GM21360 (cell line): ENCODE results near the gene CFAP221.

ENCODE experiments used
- ATAC-seq: cut with Tn5 transposase; IDR thresholded peaks from one replicate; pipeline ENCODE4 v1.9.1; 2021; ENCODE audit warnings: mild to moderate bottlenecking, moderate library complexity; ENCODE audit not compliant: unreplicated experiment

CFAP221 gene

GRCh38 chr2:119544075-119544938, at the start of gene CFAP221:
Gene CFAP221, plus strand, starts transcription at chr2:119544449. Its CDS starts 1,683 bp downstream, at chr2:119546132.
- peak; percentile 59 for ATAC-seq

GRCh38 chr2:119495948-119496347, 48.3 kb upstream of the CFAP221 start:
- ATAC-seq: no peak

DNA sequence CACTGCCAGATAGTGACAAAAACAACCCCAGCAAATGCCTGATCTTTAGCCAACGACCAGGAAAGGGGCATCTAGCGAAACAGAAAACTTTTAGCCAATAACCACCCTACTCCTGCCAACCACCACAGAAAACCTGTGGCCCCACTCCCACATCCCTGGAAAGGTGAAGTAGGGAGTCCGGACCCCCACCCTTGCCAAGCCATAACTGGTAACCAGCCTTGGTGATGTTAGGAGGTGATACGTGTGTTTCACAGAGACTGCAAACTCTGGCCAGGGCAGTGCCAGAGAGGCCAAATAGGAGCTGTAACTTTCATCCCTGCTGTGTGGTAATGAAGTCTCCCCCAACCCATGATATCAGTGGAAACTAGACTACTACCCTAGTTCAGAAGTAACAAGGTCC, 47.6 kb upstream of the CFAP221 start:
- ATAC-seq: no peak

DNA sequence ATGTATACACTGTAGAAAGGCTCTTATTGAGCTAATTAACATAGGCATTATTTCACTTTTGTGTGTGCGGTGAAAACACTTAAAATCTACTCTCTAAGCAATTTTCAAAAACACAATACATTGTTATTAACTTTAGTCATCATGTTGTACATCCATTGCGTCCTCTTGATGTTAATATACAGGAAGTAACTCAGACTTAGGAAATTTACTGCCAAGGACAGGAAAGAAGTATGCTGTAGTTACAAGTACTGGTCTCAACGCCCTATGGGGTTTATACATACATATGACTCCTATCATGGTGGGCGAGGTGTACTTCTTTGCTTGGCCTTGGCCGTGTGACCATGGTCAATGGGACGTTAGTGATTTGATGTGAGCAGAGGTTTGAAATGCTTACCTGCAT, 35.5 kb upstream of the CFAP221 start:
- ATAC-seq: no peak

GRCh38 chr2:119511989-119512388, 32.3 kb upstream of the CFAP221 start:
- no peak for ATAC-seq

DNA sequence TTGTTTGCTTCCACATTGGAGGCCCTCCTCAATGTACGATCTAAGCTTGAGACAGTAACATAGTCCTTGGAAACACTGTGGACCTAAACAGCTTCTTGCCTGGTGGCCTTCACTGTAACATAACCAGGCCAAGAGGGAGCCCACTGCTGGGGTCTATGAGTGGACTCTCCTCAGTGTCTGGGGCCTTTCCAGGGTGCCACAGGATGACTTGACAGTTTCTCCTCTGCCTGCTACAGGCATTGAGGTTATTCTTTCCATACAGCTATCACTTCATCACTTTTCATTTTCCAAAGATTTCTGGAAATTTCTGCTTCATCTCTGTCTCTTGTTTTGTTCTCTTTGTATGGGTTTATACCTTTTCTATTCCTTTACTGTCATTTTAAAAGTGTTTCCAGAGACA, 31.3 kb upstream of the CFAP221 start:
- ATAC-seq: no peak

DNA sequence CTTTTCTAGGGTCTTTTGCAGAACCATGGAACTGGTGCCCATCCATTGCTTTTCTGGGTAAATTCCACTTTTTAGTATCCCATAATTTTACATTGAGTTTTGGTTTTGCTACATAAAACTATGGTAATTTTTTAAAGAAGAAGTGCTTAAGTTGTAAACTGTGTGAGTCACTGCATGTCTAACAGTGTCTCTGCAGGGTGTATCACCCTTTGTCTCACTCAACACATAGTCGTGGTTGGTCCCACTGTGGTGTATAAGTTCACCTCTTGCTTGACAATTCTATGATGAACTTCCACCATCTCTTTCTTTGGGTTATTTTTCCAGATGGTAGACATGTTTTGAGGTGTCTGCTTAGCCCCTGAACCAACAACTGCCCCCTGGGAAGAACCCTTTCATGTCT, 30.4 kb upstream of the CFAP221 start:
- ATAC-seq: no peak

DNA sequence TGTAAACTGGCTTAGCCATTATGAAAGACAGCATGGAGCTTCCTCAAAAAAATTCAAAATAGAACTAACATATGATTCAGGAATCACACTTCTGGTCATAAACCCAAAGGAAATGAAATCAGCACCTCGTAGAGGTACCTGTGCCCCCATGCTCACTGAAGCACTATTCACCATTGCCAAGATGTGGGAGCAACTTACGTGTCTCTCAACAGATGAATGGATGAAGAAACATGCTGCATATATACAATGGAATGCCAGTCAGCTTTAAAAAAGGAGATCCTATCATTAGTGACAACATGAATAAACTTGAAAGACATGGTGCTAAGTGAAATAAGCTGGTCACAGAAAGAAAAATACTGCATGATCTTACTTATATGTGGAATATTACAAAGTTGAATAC, 28.1 kb upstream of the CFAP221 start:
- ATAC-seq: no peak

DNA sequence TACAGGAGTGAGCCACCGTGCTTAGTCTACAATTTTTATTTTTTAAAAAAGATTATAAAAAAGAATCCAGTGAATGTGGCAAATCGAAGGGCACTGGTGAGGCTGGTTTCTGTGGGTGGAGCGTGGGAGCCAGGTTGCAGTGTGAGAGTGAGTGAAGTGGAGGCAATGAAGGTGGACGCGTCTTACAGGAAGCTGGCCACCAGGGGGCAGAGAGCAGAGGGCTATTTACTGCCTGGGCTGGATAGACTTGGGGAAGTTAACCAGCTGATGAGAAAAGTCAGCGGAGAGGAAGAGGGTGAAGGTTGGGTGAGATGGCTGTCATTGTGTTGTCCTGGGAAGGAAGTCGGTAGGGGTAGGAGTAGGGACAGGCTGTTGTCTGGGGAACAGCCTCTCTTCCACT, 26.8 kb upstream of the CFAP221 start:
- ATAC-seq: peak; percentile 74

- ATAC-seq: no peak
Observed at GRCh38 chr2:119518401-119519056, 25.7 kb upstream of the CFAP221 start.

DNA sequence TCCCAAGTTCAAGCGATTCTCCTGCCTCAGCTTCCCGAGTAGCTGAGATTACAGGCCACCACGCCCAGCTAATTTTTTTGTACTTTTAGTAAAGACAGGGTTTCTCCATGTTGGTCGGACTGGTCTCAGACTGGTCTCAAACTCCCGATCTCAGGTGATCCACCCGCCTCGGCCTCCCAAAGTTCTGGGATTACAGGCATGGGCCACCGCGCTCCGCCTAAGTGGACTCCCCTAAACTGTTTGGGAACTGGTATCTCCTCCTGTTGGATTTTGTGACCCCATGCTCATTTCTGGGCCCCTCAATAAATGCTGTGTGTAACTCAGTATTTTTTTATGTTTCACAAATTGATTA, 25.2 kb upstream of the CFAP221 start:
- ATAC-seq: no peak

DNA sequence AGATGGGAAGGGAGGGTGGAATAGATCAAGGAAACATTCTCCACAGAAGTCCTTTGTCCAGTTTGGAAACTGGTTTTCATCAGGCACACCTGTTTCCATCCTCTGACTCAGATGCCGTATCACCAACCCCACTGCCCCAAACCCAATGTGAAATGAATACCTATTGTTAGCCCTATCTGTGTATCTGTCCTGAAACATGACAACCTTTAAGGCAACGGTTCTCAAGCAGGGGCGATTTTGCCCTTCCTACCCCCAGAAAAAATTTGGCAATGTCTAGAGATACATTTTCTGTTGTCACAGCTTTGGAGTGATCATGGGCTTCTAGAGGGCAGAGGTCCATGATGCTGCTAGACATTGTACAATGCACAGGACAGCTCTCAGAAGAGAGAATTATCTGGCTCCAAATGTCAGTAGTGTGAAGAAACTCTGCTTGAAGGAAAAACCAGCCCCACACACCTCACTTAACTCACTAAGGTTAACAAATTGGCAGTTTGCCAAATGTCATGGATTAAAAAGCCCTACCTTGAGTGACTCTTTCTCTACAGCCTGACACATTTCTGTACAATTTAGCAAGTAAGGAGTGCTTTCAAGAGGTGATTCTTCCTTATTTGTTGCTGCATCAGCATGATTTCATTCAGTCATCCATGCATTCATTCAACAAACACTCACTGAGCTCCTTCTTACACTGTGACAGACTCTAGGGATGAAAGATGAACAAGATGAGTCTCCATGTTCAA, 23.4 kb upstream of the CFAP221 start:
- ATAC-seq: no peak

- no peak for ATAC-seq
Observed at GRCh38 chr2:119521433-119522050, 22.7 kb upstream of the CFAP221 start.

DNA sequence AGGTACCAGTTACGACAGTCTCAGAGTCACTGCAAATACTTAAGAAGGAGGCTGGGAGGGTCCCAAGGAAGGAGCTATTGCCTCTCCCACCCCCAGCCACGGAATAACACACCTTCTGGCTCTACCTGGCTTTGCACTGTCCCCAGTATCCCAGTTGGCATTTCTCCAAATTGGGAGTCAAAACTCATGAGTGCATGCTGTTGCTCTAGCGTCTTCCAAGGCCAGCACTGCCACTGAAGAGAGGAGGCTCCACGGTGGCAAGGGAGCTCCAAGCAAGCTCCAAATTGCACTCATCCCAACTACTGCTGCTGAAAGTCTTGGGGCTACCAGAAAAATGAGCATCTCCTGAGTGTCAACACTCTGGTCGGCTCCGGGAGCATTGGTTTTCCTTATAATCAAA, 21.6 kb upstream of the CFAP221 start:
- ATAC-seq: no peak

GRCh38 chr2:119523383-119523951, 20.8 kb upstream of the CFAP221 start:
- ATAC-seq: no peak

GRCh38 chr2:119523952-119524694, 20.1 kb upstream of the CFAP221 start, which contains the start of gene SCTR:
Gene SCTR, minus strand, starts transcription at chr2:119524483. Its CDS starts 257 bp downstream, at chr2:119524226.
- no peak for ATAC-seq

GRCh38 chr2:119525614-119526013, 18.6 kb upstream of the CFAP221 start:
- no peak for ATAC-seq

- ATAC-seq: no peak
Observed at GRCh38 chr2:119527999-119528398, 16.2 kb upstream of the CFAP221 start.

DNA sequence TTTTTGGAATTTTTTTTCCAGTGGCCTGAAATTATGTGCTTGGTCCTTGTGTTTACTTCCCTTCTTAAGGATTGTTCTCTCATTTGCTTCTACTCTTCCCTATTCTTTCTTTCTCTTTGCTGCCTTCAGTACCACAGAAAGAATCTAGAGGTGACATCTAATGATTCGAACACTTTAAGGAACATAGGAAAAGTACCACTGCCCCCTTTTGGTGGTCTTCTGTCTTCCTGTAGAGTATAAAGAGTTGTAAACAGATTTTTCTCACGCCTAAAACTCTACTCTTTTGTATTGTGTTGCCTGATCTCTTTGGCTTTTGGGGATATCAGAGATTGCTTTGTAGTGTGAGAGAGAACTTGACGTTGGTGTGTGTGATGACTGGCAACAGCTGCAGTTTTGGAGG, 13.0 kb upstream of the CFAP221 start:
- no peak for ATAC-seq

GRCh38 chr2:119533560-119533959, 10.7 kb upstream of the CFAP221 start:
- ATAC-seq: no peak
